GM19351 (cell line): ENCODE measurements around the gene ANO2.

Experiments
- ATAC-seq: cut with Tn5 transposase; IDR thresholded peaks from one replicate; pipeline ENCODE4 v1.9.1; 2021; ENCODE audit warnings: mild to moderate bottlenecking, moderate library complexity; ENCODE audit not compliant: unreplicated experiment

ANO2 gene

DNA sequence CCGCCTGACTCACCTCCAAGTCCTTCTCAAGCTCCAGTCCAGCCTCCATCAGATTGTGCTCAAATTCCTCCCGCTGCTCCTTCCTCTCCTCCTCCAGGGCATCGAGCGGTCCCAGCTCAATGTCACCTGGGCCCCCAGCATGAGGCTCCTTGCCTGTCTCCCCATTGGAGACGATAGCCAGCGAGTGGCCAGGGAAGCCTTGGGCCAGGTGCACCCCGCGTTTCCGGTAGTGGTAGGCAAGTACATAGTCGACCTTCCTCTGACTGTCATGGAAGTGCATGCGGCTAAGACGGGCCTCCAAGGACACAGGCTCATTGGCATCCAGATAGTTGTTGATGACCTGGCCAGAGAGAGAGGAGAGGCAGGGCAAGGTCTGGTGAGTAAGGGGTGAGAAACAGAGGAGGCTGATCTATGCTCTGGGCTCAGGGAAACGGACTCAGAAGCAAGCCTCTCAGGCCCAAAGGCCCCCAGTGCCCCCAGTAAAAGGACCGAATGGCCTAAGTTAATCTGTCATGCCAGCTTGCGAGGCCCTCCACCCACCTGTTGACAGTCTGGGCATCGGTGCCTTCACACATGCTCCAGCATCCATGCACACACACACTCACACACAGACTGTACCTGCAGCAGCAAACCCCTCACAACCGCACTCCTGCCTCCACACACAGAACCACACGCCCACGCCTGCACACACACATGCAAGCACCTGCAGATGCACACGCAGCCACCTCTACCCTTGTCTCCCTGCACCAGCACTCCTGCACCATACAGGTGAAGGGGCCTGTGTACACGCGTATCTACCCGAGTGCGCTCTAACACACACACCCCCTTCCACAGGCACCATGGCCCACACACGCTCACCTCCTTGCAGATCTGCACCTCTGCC is 23.8 kb downstream of the ANO2 start:
- ATAC-seq = no peak

DNA sequence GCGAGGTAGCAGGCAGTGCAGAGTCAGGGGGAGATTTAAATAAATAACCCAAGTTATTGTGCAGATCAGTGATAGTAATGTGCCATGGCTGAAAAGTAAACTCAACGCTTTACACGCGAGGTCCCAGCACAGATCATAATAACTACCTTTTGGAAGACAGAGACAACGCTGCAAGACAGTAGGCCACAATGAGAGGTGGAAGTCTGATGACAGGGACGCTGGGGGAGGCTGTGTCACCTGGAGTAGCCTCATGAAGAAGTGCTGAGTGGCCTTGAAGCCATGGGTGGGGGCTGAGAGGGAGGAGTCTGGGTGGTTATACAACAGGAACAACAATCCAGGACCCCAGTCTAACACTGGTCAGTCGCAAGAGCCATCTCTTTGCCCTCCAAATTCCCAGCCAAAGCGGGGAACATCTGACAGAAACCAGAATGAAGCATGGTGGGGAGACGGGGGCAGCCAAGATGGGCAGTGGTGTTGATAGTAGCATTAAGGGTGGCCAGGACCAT is 28.2 kb downstream of the ANO2 start:
- ATAC-seq = no peak

DNA sequence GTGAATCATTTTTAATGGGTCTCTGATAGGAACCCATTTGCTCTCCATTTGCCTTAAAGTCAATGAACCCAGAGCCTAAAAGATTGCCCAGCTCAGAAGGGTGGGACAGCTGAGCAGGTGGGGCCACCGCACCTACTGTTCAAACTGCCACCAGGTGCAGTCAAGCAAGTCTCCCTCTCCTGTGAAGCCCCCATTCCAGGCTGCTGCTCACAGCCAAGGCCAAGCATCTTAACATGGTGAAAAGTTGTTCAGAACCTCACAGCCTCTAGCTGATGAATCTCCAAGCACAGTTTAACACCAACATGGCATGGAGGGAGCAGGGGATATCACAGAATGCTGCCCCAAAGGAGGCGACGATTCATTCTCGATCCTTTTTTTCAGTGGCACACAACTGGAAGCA is 29.5 kb downstream of the ANO2 start:
- ATAC-seq = no peak

DNA sequence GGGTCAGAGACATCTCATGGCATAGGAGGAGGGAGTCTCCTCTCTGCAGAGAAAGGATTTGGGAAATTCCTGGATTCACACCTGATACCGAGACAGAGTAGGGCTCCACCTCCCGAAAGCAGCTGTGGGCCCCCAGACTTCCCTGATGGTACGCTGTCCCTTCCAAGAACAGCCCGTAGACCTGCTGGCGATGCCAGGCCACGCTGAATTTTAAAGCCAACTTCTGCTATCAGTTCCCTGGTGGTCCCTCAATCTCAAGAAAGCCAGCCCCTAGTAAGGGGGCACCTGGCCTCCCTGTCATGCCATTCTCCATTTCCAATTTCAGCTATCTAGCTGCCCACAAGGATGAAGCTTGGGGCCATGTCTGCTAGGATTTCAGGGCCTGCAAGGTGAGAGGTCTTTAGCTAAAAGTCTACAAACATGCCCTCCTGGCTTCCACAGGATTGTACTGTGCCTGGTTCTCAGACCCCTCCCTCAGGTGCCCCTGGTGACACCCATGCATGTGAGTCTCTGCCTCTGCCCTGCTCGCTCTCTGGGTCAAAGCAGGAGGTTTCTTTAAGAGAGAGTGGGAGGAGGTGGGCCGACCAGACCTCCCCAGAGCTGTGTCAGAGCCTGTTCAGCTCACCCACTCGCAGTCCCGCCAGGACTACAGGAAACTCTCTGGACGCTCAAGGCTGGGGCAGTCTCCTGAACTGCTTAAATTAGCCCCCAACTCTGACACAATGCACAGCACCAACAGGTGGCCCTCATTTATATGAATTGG is 30.5 kb downstream of the ANO2 start:
- ATAC-seq = no peak

DNA sequence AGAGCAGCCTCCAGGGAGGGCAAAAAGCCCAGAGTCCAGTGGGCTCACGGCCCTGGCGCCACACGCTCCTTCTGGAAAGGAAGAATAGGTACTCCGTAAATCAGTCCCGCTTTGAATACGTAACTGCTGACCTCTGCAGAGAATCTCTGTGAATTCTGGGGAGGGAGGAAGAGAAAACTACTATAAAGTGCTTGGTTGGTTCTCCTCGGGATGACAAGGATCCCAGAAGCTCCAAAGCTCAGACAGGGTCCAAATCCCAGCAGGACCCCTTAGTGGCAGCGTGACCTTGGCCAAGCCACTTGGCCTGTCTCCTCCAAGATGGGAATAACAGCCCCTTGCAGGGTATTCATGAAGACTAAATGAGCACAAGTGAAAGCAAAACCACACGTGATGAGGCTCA is 31.7 kb downstream of the ANO2 start:
- no peak for ATAC-seq

DNA sequence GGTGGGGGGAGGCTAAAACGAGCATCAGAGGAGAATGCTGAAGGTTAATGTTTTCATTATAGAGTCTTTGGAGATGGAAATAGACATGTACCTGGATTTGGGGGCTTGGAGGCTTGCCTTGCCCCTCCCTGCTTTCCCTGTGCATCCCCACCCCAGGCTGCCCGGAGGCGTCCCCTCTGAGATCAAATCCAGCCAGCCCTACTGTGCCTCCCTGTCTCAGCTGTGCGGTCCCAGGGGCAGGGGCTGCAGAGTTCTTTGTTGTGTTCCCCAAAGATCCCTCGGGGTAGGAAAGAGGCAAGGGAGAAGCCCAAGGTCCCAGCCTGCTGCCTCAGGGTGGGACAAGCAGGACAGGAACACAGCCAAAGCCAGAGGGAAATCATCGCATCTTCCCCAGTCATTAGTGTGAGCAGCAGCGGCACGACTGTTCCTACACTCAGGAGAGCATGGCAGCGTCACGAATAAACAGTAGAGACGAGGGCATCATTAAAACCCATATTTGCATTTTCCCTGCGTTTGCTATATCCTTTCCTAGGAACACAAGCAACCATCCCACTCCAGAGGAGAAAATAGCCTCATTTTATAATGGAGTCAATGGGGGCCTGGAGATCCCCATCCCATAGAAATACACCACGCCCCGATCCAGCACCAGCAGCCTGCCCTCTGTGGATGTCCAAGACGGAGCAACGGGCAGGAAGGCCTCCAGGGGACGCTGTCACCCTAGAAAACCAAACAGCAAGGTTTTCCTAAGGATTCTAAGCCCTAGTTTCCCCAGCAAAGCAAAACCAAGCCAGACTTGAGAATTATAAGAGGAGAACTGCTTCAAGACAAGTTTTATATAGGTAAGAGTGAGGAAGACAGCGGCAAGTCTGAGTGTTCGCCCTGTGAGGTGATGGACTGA is 32.4 kb downstream of the ANO2 start:
- no peak for ATAC-seq

DNA sequence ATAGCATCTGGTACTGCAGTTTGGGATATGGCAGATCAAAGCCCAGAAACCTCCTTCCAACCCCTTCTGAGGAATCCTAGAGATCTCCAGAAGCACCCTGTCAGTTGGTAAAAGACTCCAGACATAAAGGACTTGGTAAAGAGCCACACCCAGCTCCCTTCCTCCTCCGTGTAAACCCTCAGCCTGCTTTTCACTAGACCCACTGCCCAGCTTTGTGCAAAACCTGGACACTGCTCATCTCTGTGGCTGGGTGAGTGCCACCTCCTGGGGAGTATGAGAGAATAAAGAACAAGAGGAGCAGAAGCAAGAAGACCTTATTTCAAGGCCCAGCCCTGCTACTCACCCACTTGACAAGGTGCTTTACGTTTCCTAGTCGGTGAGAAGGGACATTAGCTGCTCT is 33.0 kb downstream of the ANO2 start:
- ATAC-seq = no peak

DNA sequence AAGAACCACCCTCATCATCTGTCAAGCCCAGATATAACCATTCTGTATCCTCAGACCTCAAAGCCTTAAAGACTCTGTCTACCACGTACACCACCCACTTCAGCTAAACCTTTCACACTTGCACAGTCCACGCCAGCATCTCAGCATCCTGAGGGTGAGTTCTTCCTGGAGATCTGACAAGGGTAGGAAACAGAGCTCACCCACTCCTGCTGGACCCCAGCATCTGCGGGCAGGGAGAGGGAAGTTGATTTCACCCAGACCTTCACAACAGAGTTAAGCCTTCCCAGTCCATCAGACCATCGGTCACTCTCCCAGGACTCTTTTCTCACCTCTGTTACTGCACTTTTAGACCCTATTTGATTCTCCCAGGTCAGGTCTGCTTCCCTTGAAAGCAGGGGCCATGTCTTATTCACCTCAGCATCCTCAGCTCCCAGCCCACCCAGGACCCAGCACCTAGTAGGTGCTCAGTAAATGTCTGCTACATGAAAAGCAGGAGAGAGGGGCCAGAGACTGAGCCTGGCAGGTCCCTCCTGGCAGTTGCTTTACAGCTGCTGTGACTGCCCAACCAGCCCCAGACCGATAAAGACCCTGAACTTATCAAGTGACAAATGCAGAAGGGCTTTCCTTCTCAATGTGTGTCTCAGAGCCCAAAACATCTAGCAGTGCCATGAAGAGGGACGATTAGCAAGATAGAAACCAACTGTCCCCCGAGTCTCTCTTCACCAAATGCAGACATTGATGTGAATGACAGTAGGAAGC is 34.1 kb downstream of the ANO2 start:
- ATAC-seq = no peak

DNA sequence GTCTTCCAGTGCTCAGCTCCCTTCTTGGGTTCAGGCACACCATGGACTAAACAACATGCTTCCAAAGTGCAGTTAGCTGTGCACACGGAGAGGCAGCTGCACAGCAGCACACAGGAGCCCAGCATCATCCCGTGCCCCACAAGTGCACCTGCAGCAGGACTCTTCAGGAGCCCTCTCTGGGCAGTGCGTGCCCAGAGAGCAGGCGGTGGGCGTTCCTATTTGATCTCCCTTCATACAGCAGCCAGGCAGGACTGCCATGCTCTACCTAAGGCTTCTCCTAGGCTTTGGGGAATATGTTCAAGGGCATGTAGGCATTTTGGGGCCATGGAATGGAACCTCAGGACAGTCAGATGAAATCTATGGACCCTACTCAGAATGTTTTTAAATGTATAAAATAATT is 35.5 kb downstream of the ANO2 start:
- ATAC-seq = no peak

DNA sequence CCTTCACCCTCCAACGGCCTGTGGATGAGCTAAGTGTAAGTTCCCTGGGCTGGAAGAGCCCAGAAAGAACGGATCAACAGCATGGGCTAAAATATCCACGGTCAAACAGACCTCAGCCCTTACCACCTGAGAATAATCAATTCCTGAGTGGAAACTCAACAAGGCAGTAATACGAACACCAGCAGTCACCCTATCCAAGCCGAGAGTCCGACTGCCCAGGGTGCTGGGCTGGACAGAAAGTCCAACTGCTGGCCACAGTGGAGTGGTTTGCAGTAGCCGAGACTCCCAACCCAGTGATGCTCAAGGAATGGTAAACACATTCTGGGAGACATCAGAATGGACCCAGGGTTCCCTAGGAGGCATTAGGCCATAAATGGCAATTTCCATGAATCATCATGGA is 36.8 kb downstream of the ANO2 start:
- ATAC-seq = no peak

DNA sequence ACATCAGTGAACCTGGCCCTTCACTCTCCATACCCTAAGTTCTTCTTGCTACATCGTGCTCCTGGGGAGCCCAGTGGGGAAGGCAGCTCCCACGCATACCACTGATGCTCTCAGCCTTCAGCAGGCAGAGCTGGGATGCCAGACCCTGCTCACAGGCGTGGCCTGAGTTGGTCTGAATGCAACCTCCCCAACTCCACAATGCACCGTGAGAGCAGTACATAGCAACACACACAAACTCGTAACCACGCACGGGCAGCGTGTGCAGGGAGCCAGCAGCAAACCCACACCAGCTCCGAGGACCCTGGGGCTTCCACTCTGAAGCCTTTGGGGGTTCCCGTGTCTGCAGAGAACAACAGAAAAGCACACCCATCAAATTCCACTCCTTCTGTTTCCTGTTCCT is 37.3 kb downstream of the ANO2 start:
- no peak for ATAC-seq

DNA sequence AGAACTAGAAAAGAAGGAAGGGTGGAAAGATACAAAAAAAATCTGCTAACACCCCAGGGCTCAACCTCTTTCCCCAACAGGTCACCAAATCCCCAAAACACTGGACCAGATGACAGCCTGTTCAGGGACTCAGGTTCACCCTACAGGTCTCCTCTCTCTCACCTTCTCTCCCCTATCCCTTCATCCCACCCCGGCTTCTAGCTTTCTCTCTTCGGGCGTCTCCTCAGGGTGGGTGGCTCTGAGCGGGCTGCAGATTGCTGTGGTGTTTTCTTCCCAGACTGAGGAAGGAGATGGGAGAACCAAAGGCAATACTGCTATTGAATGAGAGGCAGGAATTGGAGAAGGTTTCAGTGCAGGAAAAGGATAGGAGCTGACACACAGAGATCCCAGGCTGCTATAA is 39.3 kb downstream of the ANO2 start:
- ATAC-seq = no peak

DNA sequence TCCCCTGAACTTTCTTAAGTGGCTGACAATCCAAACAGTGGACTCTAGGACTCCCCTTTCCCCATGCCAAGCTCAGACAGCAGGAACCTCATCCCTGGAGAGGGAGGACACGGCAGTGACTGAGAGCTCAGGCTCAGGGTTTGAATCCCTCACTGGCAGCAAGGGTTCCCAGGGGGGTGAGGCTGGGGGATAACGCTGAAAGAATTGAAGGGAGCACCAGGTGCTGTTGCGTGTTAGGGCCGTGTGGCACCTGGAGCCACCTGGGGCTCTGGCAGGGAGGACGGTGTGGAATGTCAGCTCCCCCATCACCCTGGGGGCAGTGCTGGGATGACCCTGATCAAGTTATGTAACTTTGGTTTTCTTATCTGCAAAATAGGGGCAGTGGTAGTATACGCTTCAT is 40.1 kb downstream of the ANO2 start:
- ATAC-seq = no peak

DNA sequence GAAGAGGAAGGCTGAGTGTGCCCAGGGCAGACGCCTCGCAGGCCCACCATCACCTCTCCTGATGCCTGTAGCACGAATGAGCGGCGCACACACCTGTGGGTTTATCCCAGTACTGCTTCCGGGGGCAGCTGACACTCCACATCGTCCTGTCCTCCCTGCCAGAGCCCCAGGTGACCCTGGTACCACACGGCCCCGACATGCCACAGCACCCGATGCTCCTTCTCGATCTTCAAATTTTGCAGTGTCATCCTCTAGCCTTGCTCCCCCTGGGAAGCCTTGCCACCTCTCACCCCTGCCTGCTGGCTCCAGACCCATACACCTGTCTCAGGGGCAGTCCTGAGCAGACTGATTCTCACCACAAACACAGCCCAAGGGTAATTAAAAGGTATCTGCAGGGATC is 40.6 kb downstream of the ANO2 start:
- ATAC-seq = no peak

DNA sequence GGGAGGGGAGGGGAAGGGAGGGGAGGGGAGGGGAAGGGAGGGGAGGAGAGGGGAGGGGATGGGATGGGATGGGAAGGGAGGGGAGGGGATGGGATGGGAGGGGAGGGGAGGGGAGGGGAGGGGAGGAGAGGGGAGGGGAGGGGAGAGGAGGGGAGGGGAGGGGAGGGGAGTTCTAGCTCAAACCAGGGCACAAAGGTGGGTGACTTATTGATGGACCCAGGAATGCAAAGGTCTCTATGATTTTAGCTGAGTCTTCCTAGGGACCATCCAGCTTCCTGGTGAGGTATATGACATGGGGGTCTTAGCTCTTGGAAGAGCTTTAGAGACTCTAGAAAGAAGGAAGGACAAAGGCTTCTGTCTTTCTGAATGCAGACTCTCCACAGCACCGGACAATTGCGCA is 42.3 kb downstream of the ANO2 start:
- no peak for ATAC-seq

DNA sequence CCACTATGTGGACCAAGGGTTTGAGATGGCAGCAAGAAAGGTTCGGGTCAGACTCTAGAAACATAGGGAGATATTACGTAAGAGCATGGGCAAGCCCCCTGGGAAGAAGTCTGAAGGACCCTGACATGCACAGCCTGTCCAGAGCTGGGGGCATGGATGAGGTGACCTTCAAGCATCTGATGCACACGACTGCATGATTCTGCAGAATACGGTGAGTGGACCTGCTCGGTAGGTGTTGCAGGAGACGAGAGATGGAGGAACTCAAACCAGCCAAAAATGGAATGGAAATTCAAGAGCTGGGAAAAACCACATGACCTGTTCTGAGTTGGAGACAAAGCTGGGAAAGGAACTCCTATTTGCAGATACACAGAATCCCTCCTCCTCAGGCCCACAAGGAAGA is 43.6 kb downstream of the ANO2 start:
- no peak for ATAC-seq

DNA sequence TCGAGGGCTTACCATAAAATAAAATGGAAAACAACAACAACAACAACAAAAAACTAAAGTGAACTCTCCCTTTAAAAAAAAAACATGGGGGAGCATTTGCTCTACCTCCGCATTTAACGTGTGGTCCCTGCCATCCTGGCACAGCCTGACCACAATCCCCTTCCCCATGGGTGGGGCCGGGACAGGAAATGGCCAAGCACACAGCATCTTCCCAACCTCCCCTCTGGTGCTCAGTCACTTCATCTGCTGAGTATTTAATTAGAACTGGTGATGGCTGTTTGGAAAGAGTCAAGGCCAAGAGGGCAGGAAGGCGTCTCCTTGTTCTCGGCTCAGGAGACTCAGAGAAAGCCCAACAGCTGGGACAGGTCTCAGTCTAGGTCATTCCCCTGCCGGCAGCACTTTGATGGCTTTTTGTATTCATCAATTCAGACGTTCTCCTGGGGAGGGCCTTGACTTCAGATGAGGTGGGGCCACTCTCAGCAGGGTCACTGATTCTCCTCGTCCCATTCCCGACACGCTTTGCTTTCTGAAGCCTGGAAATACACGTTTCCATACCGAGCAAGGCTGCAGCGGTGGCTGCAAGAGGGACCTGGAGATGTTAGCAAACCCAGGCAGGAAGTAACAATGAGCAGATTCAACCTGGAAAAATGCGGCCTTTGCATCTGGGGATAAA is 44.4 kb downstream of the ANO2 start:
- no peak for ATAC-seq

DNA sequence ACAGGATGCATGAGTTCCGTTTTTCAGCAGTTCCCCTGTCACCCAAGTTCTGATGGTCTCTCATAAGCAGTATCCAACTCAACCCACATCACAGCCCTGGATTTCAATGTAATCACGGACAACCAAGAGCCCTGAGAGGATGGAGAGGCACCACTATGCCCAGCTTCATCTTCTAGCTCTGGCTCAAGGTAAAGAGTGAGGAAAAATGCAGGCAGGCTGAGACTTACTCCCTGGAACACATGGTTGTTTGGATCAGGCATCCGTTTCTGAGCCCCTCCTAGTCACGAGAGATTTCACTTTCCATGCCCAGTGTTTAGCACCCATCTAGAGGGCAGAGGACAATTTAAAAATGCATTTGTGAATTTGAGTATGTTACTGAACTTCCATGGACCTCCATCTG is 45.0 kb downstream of the ANO2 start:
- ATAC-seq = no peak

DNA sequence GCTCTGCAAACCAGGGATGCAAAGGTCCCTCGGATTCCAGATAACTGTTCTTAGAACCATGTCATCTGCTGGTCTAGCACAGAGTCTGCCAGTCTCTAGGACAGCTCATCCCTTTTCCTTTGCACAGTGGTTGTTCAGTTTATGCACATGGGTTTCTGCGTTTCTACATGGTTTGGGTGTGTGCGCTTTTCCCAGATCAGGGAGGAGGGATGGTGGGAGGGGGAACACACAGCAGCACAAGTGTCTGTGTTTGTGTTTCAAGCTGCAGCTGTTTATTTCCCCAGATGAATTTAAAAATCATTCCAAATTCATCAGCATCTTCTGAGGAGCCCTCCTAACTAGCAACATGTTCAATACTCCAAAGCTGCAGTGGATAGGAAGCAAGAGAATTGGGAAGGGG is 45.4 kb downstream of the ANO2 start:
- no peak for ATAC-seq

DNA sequence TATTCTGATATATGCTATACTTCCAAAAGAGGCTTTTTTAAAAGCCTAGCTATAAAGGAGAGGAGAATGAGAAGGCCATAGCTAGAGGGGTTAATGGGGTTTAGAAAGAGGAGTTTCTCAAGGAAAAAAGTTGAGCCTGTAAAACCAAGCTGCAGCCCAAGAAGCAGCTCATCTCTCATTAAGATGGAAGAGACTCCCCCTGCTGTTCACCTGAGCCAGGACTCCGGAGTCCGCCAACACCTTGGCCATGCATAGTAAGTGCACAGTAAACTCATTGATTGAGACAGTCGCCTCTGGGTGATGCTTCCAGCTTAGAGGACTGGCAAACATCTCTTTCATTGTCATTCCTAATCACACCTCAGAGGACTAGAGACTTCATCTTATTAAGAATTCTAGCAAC is 46.2 kb downstream of the ANO2 start:
- no peak for ATAC-seq
